Caco-2 (cell line): ENCODE measurements around the gene RAB11FIP4. TPM values are rescaled to one million over a fixed set of nuclear protein-coding genes. Genes with fewer than 3 reads are reported as not detected.

Experiments
- BruUV-seq: library from RNA; stranded (reverse); fragments of 400-500 nt; replicated peaks from 2 replicates; lab custom pipeline; 2021; lab: Mats Ljungman, UMichigan
- CTCF ChIA-PET: fragments of 300-600 bp; sonication (Branson Sonifier 250); formaldehyde crosslinking; loops from one replicate; lab custom pipeline; 2022; ENCODE audit warnings: antibody characterized with exemption; lab: Charles Lee
- POLR2A ChIA-PET: fragments of 300-600 bp; sonication (Branson Sonifier 250); formaldehyde crosslinking; loops from one replicate; lab custom pipeline; 2022; ENCODE audit warnings: antibody characterized with exemption; lab: Charles Lee
- DNase-seq, 2 experiments: peaks; one replicate each; pipeline versions ENCODE4 v3.0.0 to v3.0.0-alpha.2; 2020 to 2022
- H3K27me3 ChIP-seq: replicated peaks from 2 replicates; pipeline ENCODE4 v1.6.0; 2011; ENCODE audit warnings: low read length; ENCODE audit not compliant: control insufficient read depth, insufficient read depth
- H3K36me3 ChIP-seq: 2 replicates; pipeline ENCODE4 v1.5.1; 2011; ENCODE audit warnings: low read length; ENCODE audit not compliant: control insufficient read depth, insufficient read depth
- H3K4me1 ChIP-seq: fragments of 250-450 bp; sonication (Bioruptor Pico); 2 replicates; pipeline ENCODE4 v1.5.1; 2020; ENCODE audit warnings: mild to moderate bottlenecking
- H3K4me3 ChIP-seq: 2 replicates; pipeline ENCODE4 v1.5.1; 2011; ENCODE audit warnings: low read depth, mild to moderate bottlenecking, control low read depth, low read length
- H3K9me3 ChIP-seq: fragments of 250-450 bp; sonication (Bioruptor Pico); 2 replicates; pipeline ENCODE4 v1.5.1; 2020; ENCODE audit warnings: mild to moderate bottlenecking, moderate library complexity
- H3K27ac Mint-ChIP-seq: one replicate; pipeline ENCODE4 v1.8.0; 2022; ENCODE audit warnings: mixed read lengths; ENCODE audit not compliant: unreplicated experiment
- H3K27me3 Mint-ChIP-seq: one replicate; pipeline ENCODE4 v1.8.0; 2022; ENCODE audit warnings: mixed read lengths; ENCODE audit not compliant: insufficient read depth, unreplicated experiment
- H3K36me3 Mint-ChIP-seq: one replicate; pipeline ENCODE4 v1.8.0; 2022; ENCODE audit warnings: mild to moderate bottlenecking, mixed read lengths; ENCODE audit not compliant: insufficient read depth, unreplicated experiment
- H3K4me1 Mint-ChIP-seq: one replicate; pipeline ENCODE4 v1.8.0; 2022; ENCODE audit warnings: low read depth, mixed read lengths; ENCODE audit not compliant: unreplicated experiment
- H3K4me3 Mint-ChIP-seq: one replicate; pipeline ENCODE4 v1.8.0; 2022; ENCODE audit warnings: mild to moderate bottlenecking, moderate library complexity, mixed read lengths; ENCODE audit not compliant: unreplicated experiment
- H3K9me3 Mint-ChIP-seq: one replicate; pipeline ENCODE4 v1.8.0; 2022; ENCODE audit warnings: mixed read lengths; ENCODE audit not compliant: unreplicated experiment
- CTCF ChIP-seq, 2 experiments: fragments of 200-600 bp in 1 of 2; IDR thresholded peaks; 1 replicate in 1 of 2; 2 replicates in 1 of 2; pipeline versions ENCODE4 v1.5.1 to v1.8.0; 2011 to 2022; ENCODE audit warnings: antibody characterized with exemption in 1 of 2, control low read depth in 1 of 2, inconsistent platforms in 1 of 2, low read depth in 1 of 2, low read length in 1 of 2, mild to moderate bottlenecking in 1 of 2, moderate library complexity in 1 of 2; ENCODE audit not compliant: insufficient read depth in 1 of 2, severe bottlenecking in 1 of 2, unreplicated experiment in 1 of 2
- intact Hi-C: fragments of 100-400 bp; cut with micrococcal nuclease; formaldehyde crosslinking; loops from one replicate; pipeline ENCODE4 v1.10.0; 2022; ENCODE audit not compliant: unreplicated experiment
- total RNA-seq: library from RNA; stranded (reverse); gene quantifications from 2 replicates; pipeline ENCODE4 v1.2.3, GENCODE V29; 2022

Gene RAB11FIP4
- total RNA-seq, 1 experiment from 2014 or later, result 90.3 TPM

DNA sequence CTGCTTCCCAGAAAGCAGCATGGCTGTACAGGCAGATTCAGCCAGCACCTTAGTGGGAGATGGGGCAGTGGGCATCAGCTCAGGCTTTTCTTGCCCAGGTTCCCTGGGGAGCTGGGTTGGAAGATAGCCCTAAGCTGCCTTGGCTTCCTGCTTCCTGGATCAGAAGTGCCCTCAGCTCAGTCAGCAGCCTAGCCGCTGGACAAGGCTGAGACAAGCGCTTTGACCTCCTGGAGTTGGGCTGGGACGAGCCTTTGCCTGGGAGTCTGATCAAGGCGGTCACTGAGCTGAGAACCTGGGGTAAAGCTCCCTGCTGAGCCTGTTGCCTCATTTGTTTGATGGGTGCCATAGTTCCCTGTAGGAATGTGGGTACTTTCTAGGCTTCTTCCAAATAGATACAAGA, 190.0 kb downstream of the RAB11FIP4 start:
- intact Hi-C loops, result loop anchor here (10.0 kb wide), 1 partner anchor 57 kb away; no protein-coding TSS in a partner anchor
- Histone ChIP-seq H3K27me3 (no peaks in the 10 kb centered on the region), H3K4me1 (no peaks in the 10 kb centered on the region), H3K4me3 (no peak overlapping the region), H3K9me3 (no peaks in the 10 kb centered on the region), H3K36me3 (no peaks in the 10 kb centered on the region)
- ChIA-PET POLR2A (interaction anchor here (0.6 kb wide), 1 partner anchor 162 kb away, joined by 3 read pairs; no protein-coding TSS in a partner anchor), CTCF (interaction anchor here (1.1 kb wide), 1 partner anchor 210 kb away, joined by 3 read pairs; no protein-coding TSS in a partner anchor)
- Mint-ChIP-seq H3K9me3 (no peaks in the 10 kb centered on the region), H3K27me3 (no peaks in the 10 kb centered on the region), H3K27ac (no peak overlapping the region), H3K4me1 (no peaks in the 10 kb centered on the region), H3K36me3 (peaks cover 15% of the 10 kb centered on the region), H3K4me3 (no peak overlapping the region)
- no peak for TF ChIP-seq CTCF (IDR thresholded peaks at IDR 0.05; ENCODE audit: insufficient read depth in 1 of 2, low read depth in 1 of 2, low read length in 1 of 2, severe bottlenecking in 1 of 2, unreplicated experiment in 1 of 2)
- no peak for DNase-seq
- no TSS peak for BruUV-seq

DNA sequence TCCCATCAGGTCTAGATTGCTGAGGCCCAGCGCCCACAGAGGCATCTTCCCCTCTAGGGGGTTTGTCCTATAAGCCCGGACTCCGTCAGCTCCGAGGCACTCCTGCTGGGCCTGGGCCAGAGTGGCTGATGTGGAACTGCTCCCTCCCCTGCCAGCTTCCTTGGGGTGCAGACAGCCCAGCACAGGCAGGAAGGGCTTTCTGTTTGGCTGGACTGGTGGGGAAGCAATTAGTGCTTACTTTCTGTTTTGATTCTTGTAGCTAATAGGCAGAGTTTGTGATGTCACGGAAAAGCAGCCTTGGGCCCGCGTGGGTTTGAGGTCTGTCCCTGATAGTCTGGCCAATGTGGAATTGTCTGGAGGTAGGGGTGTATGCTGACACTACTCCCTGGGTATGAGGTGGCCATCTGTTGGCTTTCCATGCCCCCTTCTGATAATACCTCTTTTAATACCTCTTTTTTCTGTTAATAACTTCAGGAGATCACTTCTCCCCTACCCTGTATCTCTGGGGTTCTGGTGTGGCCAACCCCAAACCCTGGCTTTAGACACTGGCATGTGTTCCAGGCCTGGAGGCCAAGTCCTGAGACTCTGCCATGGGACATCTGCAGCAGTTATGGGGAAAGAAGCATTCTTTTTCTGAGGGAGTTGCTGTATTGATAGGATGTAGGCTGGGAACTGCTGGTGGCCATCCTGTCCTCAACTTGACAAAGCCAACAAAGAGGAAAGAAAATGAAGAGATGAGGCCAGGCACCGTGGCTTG, 190.9 kb downstream of the RAB11FIP4 start:
- DNase-seq, result no peak
- Mint-ChIP-seq H3K27ac (no peak overlapping the region), H3K27me3 (no peaks in the 10 kb centered on the region), H3K4me3 (no peak overlapping the region), H3K36me3 (peaks cover 15% of the 10 kb centered on the region), H3K9me3 (no peaks in the 10 kb centered on the region), H3K4me1 (no peaks in the 10 kb centered on the region)
- Histone ChIP-seq H3K4me3 (no peak overlapping the region), H3K27me3 (no peaks in the 10 kb centered on the region), H3K4me1 (no peaks in the 10 kb centered on the region), H3K36me3 (no peaks in the 10 kb centered on the region), H3K9me3 (no peaks in the 10 kb centered on the region)
- ChIA-PET POLR2A (interaction anchor here (0.6 kb wide), 1 partner anchor 161 kb away, joined by 3 read pairs; no protein-coding TSS in a partner anchor), CTCF (no interaction called here)
- TF ChIP-seq CTCF (IDR thresholded peaks at IDR 0.05; ENCODE audit: insufficient read depth in 1 of 2, low read depth in 1 of 2, low read length in 1 of 2, severe bottlenecking in 1 of 2, unreplicated experiment in 1 of 2), result no peak
- intact Hi-C loops, result loop anchor here (10.0 kb wide), 1 partner anchor 58 kb away; no protein-coding TSS in a partner anchor
- no TSS peak for BruUV-seq

- TF ChIP-seq CTCF (IDR thresholded peaks at IDR 0.05; ENCODE audit: insufficient read depth in 1 of 2, low read depth in 1 of 2, low read length in 1 of 2, severe bottlenecking in 1 of 2, unreplicated experiment in 1 of 2), result no peak
- H3K9me3 ChIP-seq, result no peaks in the 10 kb centered on the region
- intact Hi-C loops, result loop anchor here (10.0 kb wide), 1 partner anchor 59 kb away; no protein-coding TSS in a partner anchor
- H3K36me3 ChIP-seq, result no peaks in the 10 kb centered on the region
- no peak for DNase-seq
- no peaks in the 10 kb centered on the region for H3K27me3 ChIP-seq
- POLR2A ChIA-PET, result no interaction called here
- Mint-ChIP-seq H3K27ac (no peak overlapping the region), H3K4me3 (no peak overlapping the region), H3K27me3 (no peaks in the 10 kb centered on the region), H3K9me3 (no peaks in the 10 kb centered on the region), H3K36me3 (peaks cover 6% of the 10 kb centered on the region), H3K4me1 (no peaks in the 10 kb centered on the region)
- no peak overlapping the region for H3K4me3 ChIP-seq
- CTCF ChIA-PET, result no interaction called here
- no TSS peak for BruUV-seq
- H3K4me1 ChIP-seq, result no peaks in the 10 kb centered on the region
Observed at GRCh38 chr17:31583772-31584356, 192.4 kb downstream of the RAB11FIP4 start.
